ENCODE results near the gene IQSEC2. TPM values are rescaled to one million over a fixed set of nuclear protein-coding genes. Genes with fewer than 3 reads are reported as not detected.

The IQSEC2 gene
- total RNA-seq (0.39 TPM), polyA plus RNA-seq (under 1 TPM in 3 of 4 donors, not detected in 1; 0.15 to 0.42 (median 0.31) TPM)

DNA sequence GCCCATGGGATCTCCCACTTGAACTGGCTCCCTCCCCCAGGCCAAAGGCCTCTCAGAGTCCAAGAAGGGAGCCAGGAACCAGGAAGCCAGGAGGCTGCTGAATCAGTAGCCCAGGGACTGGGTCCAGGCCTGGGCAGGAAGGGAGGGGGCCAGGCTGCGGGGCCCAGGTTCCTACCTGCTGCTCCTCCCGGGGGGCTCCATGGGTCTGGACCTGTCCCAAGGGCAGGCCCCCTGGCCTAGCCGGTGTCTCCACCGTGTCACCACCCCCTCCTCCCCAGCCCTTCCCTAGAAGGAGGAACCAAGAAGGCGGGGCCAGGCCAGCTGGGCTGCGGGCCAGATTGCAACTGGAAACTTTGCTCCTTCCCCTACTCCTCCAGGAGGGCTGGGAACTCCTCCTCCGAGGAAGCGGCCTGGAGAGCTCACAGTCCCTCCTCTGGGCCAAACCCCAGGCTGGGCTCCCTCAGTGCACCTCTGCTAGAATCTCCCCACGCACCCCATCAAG is at the start of gene IQSEC2:
Gene IQSEC2, minus strand, starts transcription at position 264 of the 502 bp plus-strand sequence.
- H3K36me3 ChIP-seq (ENCODE audit: control insufficient read depth, insufficient read depth, low read length) = no peaks in the 10 kb centered on the region
- H3K9me3 Mint-ChIP-seq = no peaks in the 10 kb centered on the region
- H3K27me3 Mint-ChIP-seq = no peaks in the 10 kb centered on the region
- ATAC-seq (ENCODE audit: low read depth in 2 of 2) (no peak), DNase-seq (no peak)
- H3K4me3 Mint-ChIP-seq = no peak within 1 kb of the TSS
- H3K4me3 ChIP-seq (ENCODE audit: low read depth, low read length) = no peak within 1 kb of the TSS
- H3K36me3 Mint-ChIP-seq = no peaks in the 10 kb centered on the region
- H3K4me1 Mint-ChIP-seq = peaks cover 0 to 20% (median 1%) of the 10 kb centered on the region in 4 donors
- no peaks in the 10 kb centered on the region for H3K27me3 ChIP-seq (ENCODE audit: control insufficient read depth, insufficient read depth, low read length)
- no peak within 1 kb of the TSS for H3K27ac ChIP-seq (ENCODE audit: insufficient read depth, low read length, poor library complexity, severe bottlenecking)
- no peaks in the 10 kb centered on the region for H3K9me3 ChIP-seq (ENCODE audit: control insufficient read depth in 2 of 2, low read length in 2 of 2)
- peak within 1 kb of the TSS in 1 of 3 donors; percentile 62 for H3K27ac Mint-ChIP-seq
- H3K4me1 ChIP-seq (ENCODE audit: control insufficient read depth, insufficient read depth, low read length, poor library complexity, severe bottlenecking) = no peaks in the 10 kb centered on the region

DNA sequence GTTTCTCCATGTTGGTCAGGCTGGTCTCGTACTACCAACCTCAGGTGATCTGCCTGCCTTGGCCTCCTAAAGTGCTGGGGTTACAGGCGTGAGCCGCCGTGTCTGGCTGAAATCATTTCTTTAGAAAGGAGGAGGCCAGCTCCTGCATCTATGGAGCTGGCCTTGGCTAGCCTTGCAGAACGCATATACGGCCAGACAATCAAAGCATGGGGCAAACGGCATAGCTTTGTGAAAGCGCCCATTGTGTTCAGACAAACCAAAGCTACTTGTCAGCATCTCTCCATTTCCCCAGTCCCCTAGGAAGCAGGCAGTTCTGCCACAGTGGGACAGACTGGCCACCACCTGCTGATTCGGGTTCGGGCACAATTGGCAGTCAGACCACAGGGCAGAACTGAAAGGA is 48.9 kb upstream of the IQSEC2 start:
- no peaks in the 10 kb centered on the region for H3K36me3 Mint-ChIP-seq
- no peak overlapping the region for H3K27ac Mint-ChIP-seq
- Histone ChIP-seq H3K36me3 (ENCODE audit: control insufficient read depth, insufficient read depth, low read length) (no peaks in the 10 kb centered on the region), H3K27ac (ENCODE audit: insufficient read depth, low read length, poor library complexity, severe bottlenecking) (no peak overlapping the region), H3K4me1 (ENCODE audit: control insufficient read depth, insufficient read depth, low read length, poor library complexity, severe bottlenecking) (no peaks in the 10 kb centered on the region), H3K27me3 (ENCODE audit: control insufficient read depth, insufficient read depth, low read length) (peaks cover 11% of the 10 kb centered on the region), H3K4me3 (ENCODE audit: low read depth, low read length) (no peak overlapping the region), H3K9me3 (ENCODE audit: control insufficient read depth in 2 of 2, low read length in 2 of 2) (no peaks in the 10 kb centered on the region)
- peaks cover 0 to 5% (median 0%) of the 10 kb centered on the region in 7 donors for H3K9me3 Mint-ChIP-seq
- H3K27me3 Mint-ChIP-seq = peaks cover 37% of the 10 kb centered on the region
- peaks cover 0 to 2% (median 0%) of the 10 kb centered on the region in 4 donors for H3K4me1 Mint-ChIP-seq
- ATAC-seq (ENCODE audit: low read depth in 2 of 2) (no peak), DNase-seq (no peak)
- no peak overlapping the region for H3K4me3 Mint-ChIP-seq

DNA sequence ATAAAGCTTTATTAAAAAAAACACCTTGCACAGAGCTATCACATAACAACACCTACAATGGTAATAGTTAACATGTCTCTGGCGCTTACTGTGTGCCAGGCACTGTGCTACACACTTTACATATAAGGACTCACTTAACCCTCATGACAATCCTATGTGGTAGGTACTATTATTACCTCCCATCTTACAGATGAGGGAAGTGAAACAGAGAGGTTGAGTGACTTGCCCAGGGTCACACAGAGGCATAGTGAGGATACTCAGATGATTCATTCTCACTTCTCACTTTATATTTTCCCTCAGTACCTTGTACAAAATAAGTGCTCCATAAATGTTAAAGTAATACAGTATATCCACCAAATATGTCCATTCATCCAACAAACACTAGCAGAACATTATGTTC is 43.4 kb upstream of the IQSEC2 start:
- Histone ChIP-seq H3K27ac (ENCODE audit: insufficient read depth, low read length, poor library complexity, severe bottlenecking) (no peak overlapping the region), H3K4me3 (ENCODE audit: low read depth, low read length) (no peak overlapping the region), H3K9me3 (ENCODE audit: control insufficient read depth in 2 of 2, low read length in 2 of 2) (no peaks in the 10 kb centered on the region), H3K36me3 (ENCODE audit: control insufficient read depth, insufficient read depth, low read length) (no peaks in the 10 kb centered on the region), H3K27me3 (ENCODE audit: control insufficient read depth, insufficient read depth, low read length) (peaks cover 26% of the 10 kb centered on the region), H3K4me1 (ENCODE audit: control insufficient read depth, insufficient read depth, low read length, poor library complexity, severe bottlenecking) (peaks cover 12% of the 10 kb centered on the region)
- Mint-ChIP-seq H3K9me3 (peaks cover 0 to 3% (median 0%) of the 10 kb centered on the region in 7 donors), H3K4me3 (no peak overlapping the region), H3K4me1 (peaks cover 0 to 13% (median 5%) of the 10 kb centered on the region in 4 donors), H3K27me3 (peaks cover 51% of the 10 kb centered on the region), H3K27ac (no peak overlapping the region), H3K36me3 (no peaks in the 10 kb centered on the region)
- no peak for ATAC-seq (ENCODE audit: low read depth in 2 of 2)
- DNase-seq = no peak

DNA sequence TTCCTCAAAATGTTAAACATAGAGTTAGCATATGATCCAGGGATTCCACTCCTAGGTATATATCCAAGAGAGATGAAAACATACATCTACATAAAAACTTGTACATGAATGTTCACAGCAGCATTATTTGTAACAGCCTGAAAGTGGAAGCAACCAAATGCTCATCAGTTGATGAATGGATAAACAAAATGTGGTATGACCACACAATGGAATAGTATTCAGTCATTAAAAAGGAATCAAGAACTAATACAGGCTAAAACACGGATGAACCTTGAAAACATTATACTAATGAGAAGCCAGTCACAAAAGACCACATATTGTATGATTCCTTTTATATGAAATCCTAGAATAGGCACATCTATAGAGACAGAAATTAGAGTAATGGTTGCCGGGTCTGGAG is 42.7 kb upstream of the IQSEC2 start:
- H3K4me1 ChIP-seq (ENCODE audit: control insufficient read depth, insufficient read depth, low read length, poor library complexity, severe bottlenecking) = peaks cover 16% of the 10 kb centered on the region
- Mint-ChIP-seq H3K27me3 (peaks cover 58% of the 10 kb centered on the region), H3K4me3 (no peak overlapping the region), H3K27ac (no peak overlapping the region), H3K4me1 (peaks cover 0 to 19% (median 5%) of the 10 kb centered on the region in 4 donors), H3K36me3 (no peaks in the 10 kb centered on the region), H3K9me3 (peaks cover 0 to 3% (median 0%) of the 10 kb centered on the region in 7 donors)
- H3K27me3 ChIP-seq (ENCODE audit: control insufficient read depth, insufficient read depth, low read length) = peaks cover 26% of the 10 kb centered on the region
- H3K9me3 ChIP-seq (ENCODE audit: control insufficient read depth in 2 of 2, low read length in 2 of 2) = no peaks in the 10 kb centered on the region
- DNase-seq (no peak), ATAC-seq (ENCODE audit: low read depth in 2 of 2) (no peak)
- H3K36me3 ChIP-seq (ENCODE audit: control insufficient read depth, insufficient read depth, low read length) = no peaks in the 10 kb centered on the region
- no peak overlapping the region for H3K27ac ChIP-seq (ENCODE audit: insufficient read depth, low read length, poor library complexity, severe bottlenecking)
- H3K4me3 ChIP-seq (ENCODE audit: low read depth, low read length) = no peak overlapping the region

DNA sequence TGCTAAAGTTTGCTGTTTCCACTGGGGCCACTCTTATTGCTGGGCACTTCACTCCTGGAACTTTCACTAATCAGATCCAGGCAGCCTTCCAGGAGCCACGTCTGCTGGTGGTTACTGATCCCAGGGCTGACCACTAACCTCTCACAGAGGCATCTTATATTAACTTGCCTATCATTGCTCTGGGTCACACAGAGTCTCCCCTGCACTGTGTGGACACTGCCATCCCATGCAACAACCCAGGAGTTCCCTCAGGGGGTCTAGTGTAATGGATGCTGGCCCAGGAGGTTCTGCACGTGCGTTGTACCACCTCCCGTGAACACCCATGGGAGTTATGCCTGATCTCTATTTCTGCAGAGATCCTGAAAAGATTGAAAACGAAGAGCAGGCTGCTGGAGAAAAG is 41.8 kb upstream of the IQSEC2 start:
- Mint-ChIP-seq H3K9me3 (peaks cover 0 to 3% (median 0%) of the 10 kb centered on the region in 7 donors), H3K36me3 (no peaks in the 10 kb centered on the region)

DNA sequence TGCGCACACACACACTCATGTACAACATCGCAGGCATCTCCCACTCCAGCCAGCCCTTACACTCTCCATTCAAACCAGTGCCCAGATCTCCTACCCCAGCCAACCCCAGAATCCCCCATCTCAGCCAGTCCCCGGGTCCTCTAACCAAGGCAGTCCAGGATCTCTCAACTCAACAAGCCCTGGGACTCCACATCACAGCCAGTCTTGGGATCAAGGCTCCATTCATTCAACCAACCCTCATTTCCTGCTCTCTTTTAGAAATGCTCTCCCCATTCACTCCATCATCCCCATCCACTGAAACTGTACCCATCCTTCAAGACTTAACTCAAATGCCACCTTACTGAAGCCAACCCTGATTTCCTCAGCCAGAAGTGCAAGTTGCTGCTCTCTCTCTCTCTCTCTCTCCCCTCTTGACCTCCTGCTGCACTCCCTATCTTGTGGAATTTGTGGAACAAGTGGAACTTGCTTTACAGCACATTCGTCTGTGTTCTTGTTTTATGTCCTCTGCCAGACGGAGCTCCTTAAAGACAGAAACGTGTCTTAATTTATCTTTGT is 40.6 kb upstream of the IQSEC2 start:
- H3K4me1 ChIP-seq (ENCODE audit: control insufficient read depth, insufficient read depth, low read length, poor library complexity, severe bottlenecking) = peaks cover 16% of the 10 kb centered on the region
- Mint-ChIP-seq H3K4me1 (peaks cover 0 to 25% (median 6%) of the 10 kb centered on the region in 4 donors), H3K27ac (peak overlapping the region in 2 of 3 donors; percentile 7 to 49), H3K36me3 (no peaks in the 10 kb centered on the region), H3K27me3 (peaks cover 61% of the 10 kb centered on the region), H3K4me3 (peak overlapping the region; percentile 43 to 95 (median 52)), H3K9me3 (peaks cover 0 to 3% (median 0%) of the 10 kb centered on the region in 7 donors)
- H3K4me3 ChIP-seq (ENCODE audit: low read depth, low read length) = no peak overlapping the region
- ATAC-seq (ENCODE audit: low read depth in 2 of 2) = no peak
- no peak overlapping the region for H3K27ac ChIP-seq (ENCODE audit: insufficient read depth, low read length, poor library complexity, severe bottlenecking)
- no peaks in the 10 kb centered on the region for H3K36me3 ChIP-seq (ENCODE audit: control insufficient read depth, insufficient read depth, low read length)
- no peaks in the 10 kb centered on the region for H3K9me3 ChIP-seq (ENCODE audit: control insufficient read depth in 2 of 2, low read length in 2 of 2)
- DNase-seq = no peak
- peaks cover 24% of the 10 kb centered on the region for H3K27me3 ChIP-seq (ENCODE audit: control insufficient read depth, insufficient read depth, low read length)

More for the DNA sequence above, 41.8 kb upstream of the IQSEC2 start:
- no peak overlapping the region for H3K27ac Mint-ChIP-seq
- H3K9me3 ChIP-seq (ENCODE audit: control insufficient read depth in 2 of 2, low read length in 2 of 2) = no peaks in the 10 kb centered on the region
- H3K4me1 ChIP-seq (ENCODE audit: control insufficient read depth, insufficient read depth, low read length, poor library complexity, severe bottlenecking) = peaks cover 16% of the 10 kb centered on the region
- no peak for ATAC-seq (ENCODE audit: low read depth in 2 of 2)
- peak overlapping the region in 2 of 4 donors; percentile 13 to 34 for H3K4me3 Mint-ChIP-seq
- H3K27me3 ChIP-seq (ENCODE audit: control insufficient read depth, insufficient read depth, low read length) = peaks cover 24% of the 10 kb centered on the region
- no peaks in the 10 kb centered on the region for H3K36me3 ChIP-seq (ENCODE audit: control insufficient read depth, insufficient read depth, low read length)
- peaks cover 65% of the 10 kb centered on the region for H3K27me3 Mint-ChIP-seq
- no peak overlapping the region for H3K4me3 ChIP-seq (ENCODE audit: low read depth, low read length)
- no peak overlapping the region for H3K27ac ChIP-seq (ENCODE audit: insufficient read depth, low read length, poor library complexity, severe bottlenecking)
- DNase-seq = no peak
- H3K4me1 Mint-ChIP-seq = peaks cover 0 to 20% (median 6%) of the 10 kb centered on the region in 4 donors

DNA sequence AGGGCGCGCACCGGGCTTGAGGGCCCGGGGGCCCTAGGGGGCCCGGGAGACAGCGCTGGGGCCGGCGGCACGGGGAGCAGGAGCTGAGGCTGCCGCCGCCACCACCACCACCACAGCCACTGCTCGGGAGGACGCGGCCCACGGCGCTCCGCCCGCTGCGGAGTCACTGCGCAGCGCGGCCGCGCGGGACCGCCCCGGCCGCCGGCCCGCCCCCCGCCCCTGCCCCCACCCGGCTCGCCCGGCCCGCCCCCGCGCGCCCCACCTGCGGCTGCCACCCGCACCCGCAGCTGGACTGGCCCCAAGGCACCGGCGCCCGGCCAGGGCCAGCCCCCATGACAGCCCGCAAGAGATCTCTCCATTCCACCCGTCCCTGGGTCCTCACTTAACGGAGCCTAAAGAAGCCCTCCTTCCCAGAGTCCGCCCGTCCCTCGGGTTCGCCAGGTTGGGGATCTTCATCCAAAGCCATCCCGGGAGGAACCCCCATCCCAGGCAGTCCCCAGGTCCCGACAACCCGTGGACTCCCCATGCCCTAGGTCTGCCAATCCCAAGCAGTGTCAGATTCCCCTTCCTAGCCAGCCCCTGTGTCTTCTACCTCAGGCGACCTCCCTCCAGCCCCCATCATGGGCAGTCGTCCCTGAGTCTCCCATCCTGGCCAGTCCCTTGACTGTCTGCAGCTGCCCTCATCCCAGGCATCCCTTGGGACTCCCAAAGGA is 40.0 kb upstream of the IQSEC2 start:
- Histone ChIP-seq H3K4me1 (ENCODE audit: control insufficient read depth, insufficient read depth, low read length, poor library complexity, severe bottlenecking) (peaks cover 16% of the 10 kb centered on the region), H3K27ac (ENCODE audit: insufficient read depth, low read length, poor library complexity, severe bottlenecking) (no peak overlapping the region), H3K27me3 (ENCODE audit: control insufficient read depth, insufficient read depth, low read length) (peaks cover 22% of the 10 kb centered on the region), H3K9me3 (ENCODE audit: control insufficient read depth in 2 of 2, low read length in 2 of 2) (no peaks in the 10 kb centered on the region), H3K4me3 (ENCODE audit: low read depth, low read length) (no peak overlapping the region), H3K36me3 (ENCODE audit: control insufficient read depth, insufficient read depth, low read length) (no peaks in the 10 kb centered on the region)
- peaks cover 0 to 25% (median 6%) of the 10 kb centered on the region in 4 donors for H3K4me1 Mint-ChIP-seq
- no peak for DNase-seq
- peaks cover 0 to 3% (median 0%) of the 10 kb centered on the region in 7 donors for H3K9me3 Mint-ChIP-seq
- H3K27ac Mint-ChIP-seq = peak overlapping the region in 2 of 3 donors; percentile 7 to 49
- peaks cover 61% of the 10 kb centered on the region for H3K27me3 Mint-ChIP-seq
- peak overlapping the region; percentile 43 to 95 (median 52) for H3K4me3 Mint-ChIP-seq
- H3K36me3 Mint-ChIP-seq = no peaks in the 10 kb centered on the region
- no peak for ATAC-seq (ENCODE audit: low read depth in 2 of 2)

All from CD4-positive, CD25-positive, alpha-beta regulatory T cell (primary cell).